BLaER1 treated with 17β-estradiol and CSF1 and Interleukin-3, amounts not matched to agents 10 nM and 100 nM (cell line): Measurements from ENCODE around the gene LRRC38.
A peak's percentile ranks its signal among the peaks of the same experiment; 100 is the strongest.
"Not testable (repeated sequence)": the region's sequence is repeated elsewhere in the genome, so short reads cannot be mapped to it uniquely, and the experiment has no call there.

Source experiments
- H3K27ac ChIP-seq, 11 experiments: shearing (Covaris generic); formaldehyde crosslinking; 2 replicates each; pipeline ENCODE4 v1.8.1; 2022
- H3K27me3 ChIP-seq, 11 experiments: shearing (Covaris generic); formaldehyde crosslinking; 2 replicates each; pipeline ENCODE4 v1.8.1; 2022
- H3K36me3 ChIP-seq, 11 experiments: shearing (Covaris generic); formaldehyde crosslinking; 2 replicates each; pipeline ENCODE4 v1.8.1; 2022
- H3K4me1 ChIP-seq, 10 experiments: shearing (Covaris generic); formaldehyde crosslinking; 2 replicates each; pipeline ENCODE4 v1.8.1; 2022
- H3K4me2 ChIP-seq, 11 experiments: shearing (Covaris generic); formaldehyde crosslinking; 2 replicates each; pipeline ENCODE4 v1.8.1; 2022
- H3K4me3 ChIP-seq, 10 experiments: shearing (Covaris generic); formaldehyde crosslinking; 2 replicates each; pipeline ENCODE4 v1.8.1; 2022
- H3K9ac ChIP-seq, 11 experiments: shearing (Covaris generic); formaldehyde crosslinking; 2 replicates each; pipeline ENCODE4 v1.8.1; 2022
- H3K9me3 ChIP-seq, 11 experiments: shearing (Covaris generic); formaldehyde crosslinking; replicated peaks in 1 of 11; 2 replicates each; pipeline ENCODE4 v1.8.1; 2022
- H4K20me1 ChIP-seq, 11 experiments: shearing (Covaris generic); formaldehyde crosslinking; 2 replicates each; pipeline ENCODE4 v1.8.1; 2022
- Cebpa-rat ChIP-seq, 11 experiments: shearing (Covaris generic); IDR thresholded peaks; 2 replicates each; pipeline ENCODE4 v1.8.1; 2022

Gene LRRC38

DNA sequence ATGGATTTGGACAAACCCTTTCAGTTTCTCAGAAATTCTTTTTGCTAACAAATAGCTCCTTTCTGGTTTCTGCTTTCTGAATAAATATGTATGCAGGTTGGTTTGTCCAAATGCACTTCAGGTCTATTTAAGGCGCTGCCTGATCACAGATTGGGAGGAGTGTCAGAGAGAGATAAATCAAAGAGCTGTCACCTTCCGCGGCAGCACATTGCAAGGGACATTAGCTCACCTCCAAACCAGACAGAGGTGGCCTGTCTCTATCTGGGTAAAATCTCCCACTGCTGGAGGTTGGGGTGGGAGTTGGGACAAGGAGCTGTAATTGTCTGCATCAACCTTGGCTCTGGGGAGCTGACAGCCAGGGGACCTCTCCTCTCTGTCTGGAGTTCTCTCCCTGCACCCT lies 78.3 kb downstream of the LRRC38 start:
- Histone ChIP-seq H3K36me3 (no peaks in the 10 kb centered on the region), H3K4me2 (no peak overlapping the region), H3K4me1 (peaks cover 0 to 24% (median 20%) of the 10 kb centered on the region in 10 experiments; a peak in 13 of 20 replicates), H4K20me1 (no peaks in the 10 kb centered on the region), H3K9me3 (peaks cover 18 to 38% (median 24%) of the 10 kb centered on the region in 11 experiments), H3K27me3 (no peaks in the 10 kb centered on the region), H3K27ac (no peak overlapping the region), H3K9ac (no peak overlapping the region), H3K4me3 (no peak overlapping the region)
- no peak for TF ChIP-seq Cebpa-rat (IDR thresholded peaks at IDR 0.05)

DNA sequence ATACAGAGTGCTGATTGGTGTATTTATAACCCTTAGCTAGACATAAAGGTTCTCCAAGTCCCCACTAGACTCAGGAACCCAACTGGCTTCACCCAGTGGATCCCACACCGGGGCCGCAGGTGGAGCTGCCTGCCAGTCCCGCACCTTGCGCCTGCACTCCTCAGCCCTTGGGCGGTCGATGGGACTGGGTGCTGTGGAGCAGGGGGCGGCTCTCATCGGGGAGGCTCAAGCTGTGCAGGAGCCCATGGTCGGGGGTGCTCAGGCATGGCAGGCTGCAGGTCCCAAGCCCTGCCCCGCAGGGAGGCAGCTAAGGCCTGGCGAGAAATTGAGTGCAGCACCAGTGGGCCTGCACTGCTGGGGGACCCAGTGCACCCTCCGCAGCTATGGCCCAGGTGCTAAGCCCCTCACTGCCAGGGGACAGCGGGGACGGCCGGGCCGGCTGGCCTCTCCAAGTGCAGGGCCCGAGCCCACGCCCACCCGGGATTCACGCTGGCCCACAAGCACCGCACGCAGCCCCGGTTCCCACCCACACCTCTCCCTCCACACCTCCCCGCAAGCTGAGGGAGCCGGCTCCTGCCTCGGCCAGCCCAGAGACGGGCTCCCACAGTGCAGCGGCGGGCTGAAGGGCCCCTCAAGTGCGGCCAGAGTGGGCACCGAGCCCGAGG lies 80.0 kb downstream of the LRRC38 start:
- H3K36me3 ChIP-seq, H3K27ac ChIP-seq, H3K4me2 ChIP-seq, H3K27me3 ChIP-seq, H4K20me1 ChIP-seq, H3K9ac ChIP-seq, H3K4me3 ChIP-seq: not testable (repeated sequence)
- Histone ChIP-seq H3K9me3 (peaks cover 25 to 41% (median 30%) of the 10 kb centered on the region in 11 experiments), H3K4me1 (peaks cover 0 to 25% (median 20%) of the 10 kb centered on the region in 10 experiments; a peak in 13 of 20 replicates)

DNA sequence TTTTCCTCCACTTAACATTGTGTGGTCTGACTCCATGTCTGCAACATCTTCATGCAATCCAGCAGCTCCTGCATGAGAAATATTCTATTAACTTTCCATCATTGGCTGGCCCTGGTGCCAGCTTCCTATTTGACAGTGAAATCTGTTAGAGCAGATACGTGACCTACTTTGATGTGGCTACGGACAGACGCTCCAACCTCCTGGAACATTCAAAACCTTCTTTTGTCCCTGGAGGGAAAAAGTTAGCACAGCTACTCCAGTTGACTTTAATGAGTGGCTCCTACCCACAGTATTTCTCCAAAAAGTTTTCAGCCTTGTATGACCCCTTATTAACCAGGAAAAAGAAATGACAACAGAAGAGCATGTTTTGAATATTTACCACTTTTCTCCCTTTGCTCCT lies 81.6 kb downstream of the LRRC38 start:
- peak overlapping the region in 8 of 11 experiments; percentile 8 to 72 (median 55); a peak in 12 of 22 replicates for H3K4me2 ChIP-seq
- no peak overlapping the region for H3K27ac ChIP-seq
- TF ChIP-seq Cebpa-rat (IDR thresholded peaks at IDR 0.05): no peak
- H4K20me1 ChIP-seq: no peaks in the 10 kb centered on the region
- no peak overlapping the region for H3K9ac ChIP-seq
- no peak overlapping the region for H3K4me3 ChIP-seq
- H3K27me3 ChIP-seq: no peaks in the 10 kb centered on the region
- H3K4me1 ChIP-seq: peaks cover 0 to 25% (median 20%) of the 10 kb centered on the region in 10 experiments; a peak in 12 of 20 replicates
- H3K36me3 ChIP-seq: no peaks in the 10 kb centered on the region
- peaks cover 25 to 37% (median 29%) of the 10 kb centered on the region in 11 experiments for H3K9me3 ChIP-seq

DNA sequence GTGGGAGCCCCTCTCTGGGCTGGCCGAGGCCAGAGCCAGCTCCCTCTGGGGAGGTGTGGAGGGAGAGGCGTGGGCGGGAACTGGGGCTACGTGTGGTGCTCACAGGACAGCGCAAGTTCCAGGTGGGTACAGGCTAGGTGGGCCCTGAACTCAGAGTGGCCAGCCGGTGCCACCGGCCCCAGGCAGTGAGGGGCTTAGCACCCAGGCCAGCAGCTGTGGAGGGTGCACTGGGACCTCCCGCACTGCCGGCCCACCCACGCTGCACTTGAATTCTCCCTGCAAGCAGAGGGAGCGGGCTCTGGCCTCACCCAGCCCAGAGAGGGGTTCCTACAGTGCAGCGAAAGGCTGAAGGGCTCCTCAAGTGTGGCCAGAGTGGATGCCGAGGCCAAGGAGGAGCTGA lies 83.3 kb downstream of the LRRC38 start:
- H3K36me3 ChIP-seq: no peaks in the 10 kb centered on the region
- no peak overlapping the region for H3K9ac ChIP-seq
- H3K4me3 ChIP-seq: no peak overlapping the region
- no peaks in the 10 kb centered on the region for H4K20me1 ChIP-seq
- H3K4me1 ChIP-seq: peaks cover 0 to 25% (median 20%) of the 10 kb centered on the region in 10 experiments; a peak in 12 of 20 replicates
- peak overlapping the region in 1 of 11 experiments; percentile 64; a peak in 6 of 22 replicates for H3K4me2 ChIP-seq
- no peaks in the 10 kb centered on the region for H3K27me3 ChIP-seq
- H3K27ac ChIP-seq: no peak overlapping the region
- no peak for TF ChIP-seq Cebpa-rat (IDR thresholded peaks at IDR 0.05)
- H3K9me3 ChIP-seq: peaks cover 25 to 37% (median 29%) of the 10 kb centered on the region in 11 experiments
